B cell (primary cell): ENCODE results near the gene NDST1. TPM values are rescaled to one million over a fixed set of nuclear protein-coding genes. Genes with fewer than 3 reads are reported as not detected.

ENCODE experiments used
- ATAC-seq: fragments of 200-7000 bp; cut with Tn5 transposase; one replicate; pipeline ENCODE4 v1.10.0; 2021; ENCODE audit warnings: low read depth, mild to moderate bottlenecking, moderate number of reproducible peaks, moderate library complexity
- CTCF ChIA-PET: fragments of 350-600 bp; sonication (Branson Sonifier 250); formaldehyde crosslinking; loops from one replicate; lab custom pipeline; 2021; ENCODE audit warnings: antibody characterized with exemption, inconsistent platforms; lab: Charles Lee
- POLR2A ChIA-PET: fragments of 350-600 bp; sonication (Branson Sonifier 250); formaldehyde crosslinking; loops from one replicate; lab custom pipeline; 2021; ENCODE audit warnings: antibody characterized with exemption; lab: Charles Lee
- DNase-seq: peaks from one replicate; pipeline ENCODE4 v3.0.0; 2013
- H2AFZ ChIP-seq: 2 replicates; pipeline ENCODE4 v1.6.1; 2012; ENCODE audit warnings: mild to moderate bottlenecking, low read depth, low read length; ENCODE audit not compliant: insufficient read depth, poor library complexity, severe bottlenecking
- H3K27ac ChIP-seq, 2 donors: 1 replicate in 1 of 2; 2 replicates in 1 of 2; pipeline ENCODE4 v1.5.1; 2012 to 2013; ENCODE audit warnings: low read length in 2 of 2, mild to moderate bottlenecking in 2 of 2, moderate library complexity in 1 of 2
- H3K27me3 ChIP-seq, 4 experiments: fragments of 200-600 bp in 1 of 4; sonication (generic) in 1 of 4; replicated peaks in 1 of 4; 1 replicate in 2 of 4; 2 replicates in 2 of 4; pipeline versions ENCODE4 v1.6.1 to v1.7.0; 2013 to 2016; ENCODE audit warnings: low read length in 3 of 4, mild to moderate bottlenecking in 2 of 4, mixed read lengths in 1 of 4, moderate library complexity in 1 of 4; ENCODE audit not compliant: insufficient read depth in 4 of 4, control insufficient read depth in 3 of 4; ENCODE audit errors: control extremely low read depth in 1 of 4
- H3K36me3 ChIP-seq, 2 experiments: replicated peaks in 1 of 2; 1 replicate in 1 of 2; 2 replicates in 1 of 2; pipeline versions ENCODE4 v1.6.1 to v1.7.1; 2013; ENCODE audit warnings: low read length in 1 of 2; ENCODE audit not compliant: insufficient read depth in 2 of 2, control insufficient read depth in 1 of 2; ENCODE audit errors: control extremely low read depth in 1 of 2, extremely low read depth in 1 of 2
- H3K4me1 ChIP-seq, 2 donors: fragments of 200-600 bp in 1 of 2; sonication (generic) in 1 of 2; 1 replicate in 1 of 2; 2 replicates in 1 of 2; pipeline versions ENCODE4 v1.5.1 to v1.6.1; 2013 to 2017; ENCODE audit warnings: low read length in 2 of 2; ENCODE audit not compliant: control insufficient read depth in 2 of 2, insufficient read depth in 2 of 2
- H3K4me2 ChIP-seq: replicated peaks from 2 replicates; pipeline ENCODE3; 2012; ENCODE audit warnings: mild to moderate bottlenecking, low read depth, low read length; ENCODE audit not compliant: poor library complexity, severe bottlenecking
- H3K4me3 ChIP-seq, 5 experiments: fragments of 200-600 bp in 1 of 5; sonication (generic) in 1 of 5; 1 replicate in 3 of 5; 2 replicates in 2 of 5; pipeline versions ENCODE4 v1.5.1 to v1.7.0; 2011 to 2016; ENCODE audit warnings: low read length in 4 of 5, mild to moderate bottlenecking in 4 of 5, low read depth in 2 of 5, control low read depth in 1 of 5, moderate library complexity in 1 of 5; ENCODE audit not compliant: insufficient read depth in 1 of 5; ENCODE audit errors: control extremely low read depth in 1 of 5, extremely low read depth in 1 of 5
- H3K79me2 ChIP-seq: fragments of 200-600 bp; sonication (generic); one replicate; pipeline ENCODE4 v1.6.0; 2016; ENCODE audit warnings: low read length; ENCODE audit not compliant: control insufficient read depth, insufficient read depth
- H3K9ac ChIP-seq: fragments of 200-600 bp; sonication (generic); 2 replicates; pipeline ENCODE4 v1.6.1; 2017; ENCODE audit warnings: mild to moderate bottlenecking, low read length, moderate library complexity
- H3K9me3 ChIP-seq, 3 donors: one replicate each; pipeline versions ENCODE4 v1.6.1 to v1.7.1; 2013; ENCODE audit warnings: low read length in 2 of 3; ENCODE audit not compliant: control insufficient read depth in 2 of 3, insufficient read depth in 1 of 3; ENCODE audit errors: control extremely low read depth in 1 of 3
- H4K20me1 ChIP-seq: 2 replicates; pipeline ENCODE4 v1.6.0; 2012; ENCODE audit warnings: mild to moderate bottlenecking, low read length; ENCODE audit not compliant: insufficient read depth, control insufficient read depth, poor library complexity, severe bottlenecking
- H3K27ac Mint-ChIP-seq: one replicate; pipeline ENCODE4 v1.8.0; 2021; ENCODE audit warnings: mixed read lengths
- H3K27me3 Mint-ChIP-seq: one replicate; pipeline ENCODE4 v1.8.0; 2021; ENCODE audit warnings: mixed read lengths
- H3K4me1 Mint-ChIP-seq: one replicate; pipeline ENCODE4 v1.8.0; 2021; ENCODE audit warnings: mixed read lengths
- H3K4me3 Mint-ChIP-seq: one replicate; pipeline ENCODE4 v1.8.0; 2021; ENCODE audit warnings: mixed read lengths
- H3K9me3 Mint-ChIP-seq: one replicate; pipeline ENCODE4 v1.8.0; 2022; ENCODE audit warnings: mixed read lengths; ENCODE audit not compliant: insufficient read depth
- CTCF ChIP-seq: fragments of 200-600 bp; IDR thresholded peaks from one replicate; pipeline ENCODE4 v1.8.0; 2022; ENCODE audit warnings: antibody characterized with exemption, mild to moderate bottlenecking
- EZH2 ChIP-seq: IDR thresholded peaks from 2 replicates; pipeline ENCODE4 v1.6.1; 2012; ENCODE audit warnings: borderline replicate concordance, low read depth, mild to moderate bottlenecking, moderate library complexity, low read length; ENCODE audit not compliant: insufficient read depth, poor library complexity, severe bottlenecking
- WGBS: methylation state at CpG from one replicate; pipeline ENCODE4 v1.1.5; 2013; ENCODE audit warnings: missing lambda C conversion rate; ENCODE audit not compliant: insufficient coverage; 5-methylcytosine and 5-hydroxymethylcytosine counted together
- intact Hi-C: fragments of 100-400 bp; cut with micrococcal nuclease; formaldehyde crosslinking; loops from one replicate; pipeline ENCODE4 v1.10.0; 2022
- polyA plus RNA-seq: library from polyadenylated mRNA; depleted of rRNA; stranded (reverse); fragments of >200 nt; gene quantifications from 2 replicates; pipeline ENCODE4 v1.2.3, GENCODE V29; 2012
- total RNA-seq, 2 donors: library from RNA; stranded (reverse); fragments of 120-200 nt in 1 of 2; gene quantifications; 1 replicate in 1 of 2; 2 replicates in 1 of 2; pipeline versions ENCODE4 v1.2.3 to v1.2.4, GENCODE V29; 2013 to 2022

Gene NDST1
- total and polyA plus RNA-seq, 2 donors (not counting 1 experiment from before 2014, with no cell fraction given): 4.3 to 7.0 TPM

GRCh38 chr5:150520747-150521521 is 13.0 kb downstream of the NDST1 start:
- DNase-seq (no peak), ATAC-seq (no peak)
- Histone ChIP-seq H3K79me2 (no peaks in the 10 kb centered on the region), H3K9ac (no peak overlapping the region), H4K20me1 (no peaks in the 10 kb centered on the region), H3K27ac (no peak overlapping the region), H3K27me3 (no peaks in the 10 kb centered on the region), H3K4me1 (no peaks in the 10 kb centered on the region), H3K4me3 (no peak overlapping the region), H3K4me2 (no peak overlapping the region), H3K36me3 (no peaks in the 10 kb centered on the region), H2AFZ (no peak overlapping the region), H3K9me3 (no peaks in the 10 kb centered on the region)
- Mint-ChIP-seq H3K4me3 (no peak overlapping the region), H3K9me3 (no peaks in the 10 kb centered on the region), H3K4me1 (no peaks in the 10 kb centered on the region), H3K27me3 (no peaks in the 10 kb centered on the region), H3K27ac (no peak overlapping the region)
- WGBS: 95% methylated on average over 37 of the region's 38 CpGs
- TF ChIP-seq CTCF (no peak), EZH2 (no peak)
- intact Hi-C loops: no loop called here
- ChIA-PET POLR2A (no interaction called here), CTCF (interaction anchor here (0.9 to 6.1 kb wide), 2 partner anchors 61 to 63 kb away, joined by 3 to 126 read pairs; no protein-coding TSS in a partner anchor)

DNA sequence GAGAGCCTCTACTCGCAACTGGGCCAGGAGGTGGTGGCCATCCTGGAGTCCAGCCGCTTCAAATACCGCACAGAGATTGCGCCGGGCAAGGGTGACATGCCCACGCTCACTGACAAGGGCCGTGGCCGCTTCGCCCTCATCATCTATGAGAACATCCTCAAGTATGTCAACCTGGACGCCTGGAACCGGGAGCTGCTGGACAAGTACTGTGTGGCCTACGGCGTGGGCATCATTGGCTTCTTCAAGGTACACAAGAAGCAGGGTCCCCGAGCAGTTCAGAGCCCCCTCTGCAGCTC is 13.5 kb downstream of the NDST1 start:
- intact Hi-C loops: no loop called here
- Histone ChIP-seq H3K36me3 (no peaks in the 10 kb centered on the region), H3K4me2 (no peak overlapping the region), H3K4me3 (no peak overlapping the region), H3K27ac (no peak overlapping the region), H4K20me1 (no peaks in the 10 kb centered on the region), H2AFZ (no peak overlapping the region), H3K79me2 (no peaks in the 10 kb centered on the region), H3K4me1 (no peaks in the 10 kb centered on the region), H3K9ac (no peak overlapping the region), H3K9me3 (no peaks in the 10 kb centered on the region), H3K27me3 (no peaks in the 10 kb centered on the region)
- no peak for TF ChIP-seq EZH2
- TF ChIP-seq CTCF: no peak
- H3K4me3 Mint-ChIP-seq: no peak overlapping the region
- ATAC-seq: no peak
- POLR2A ChIA-PET: no interaction called here
- no peaks in the 10 kb centered on the region for H3K9me3 Mint-ChIP-seq
- no peak for DNase-seq
- no peaks in the 10 kb centered on the region for H3K27me3 Mint-ChIP-seq
- H3K4me1 Mint-ChIP-seq: no peaks in the 10 kb centered on the region
- whole genome bisulfite sequencing: 98% methylated on average over 13 of the region's 14 CpGs
- H3K27ac Mint-ChIP-seq: no peak overlapping the region
- CTCF ChIA-PET: interaction anchor here (6.1 kb wide), 1 partner anchor 63 kb away, joined by 126 read pairs; no protein-coding TSS in a partner anchor
